GM18909 (cell line): Measurements from ENCODE around the gene GSE1.

Experiments
- ATAC-seq: cut with Tn5 transposase; IDR thresholded peaks from one replicate; pipeline ENCODE4 v1.9.1; 2021; ENCODE audit warnings: mild to moderate bottlenecking; ENCODE audit not compliant: unreplicated experiment, poor library complexity

GSE1 gene

DNA sequence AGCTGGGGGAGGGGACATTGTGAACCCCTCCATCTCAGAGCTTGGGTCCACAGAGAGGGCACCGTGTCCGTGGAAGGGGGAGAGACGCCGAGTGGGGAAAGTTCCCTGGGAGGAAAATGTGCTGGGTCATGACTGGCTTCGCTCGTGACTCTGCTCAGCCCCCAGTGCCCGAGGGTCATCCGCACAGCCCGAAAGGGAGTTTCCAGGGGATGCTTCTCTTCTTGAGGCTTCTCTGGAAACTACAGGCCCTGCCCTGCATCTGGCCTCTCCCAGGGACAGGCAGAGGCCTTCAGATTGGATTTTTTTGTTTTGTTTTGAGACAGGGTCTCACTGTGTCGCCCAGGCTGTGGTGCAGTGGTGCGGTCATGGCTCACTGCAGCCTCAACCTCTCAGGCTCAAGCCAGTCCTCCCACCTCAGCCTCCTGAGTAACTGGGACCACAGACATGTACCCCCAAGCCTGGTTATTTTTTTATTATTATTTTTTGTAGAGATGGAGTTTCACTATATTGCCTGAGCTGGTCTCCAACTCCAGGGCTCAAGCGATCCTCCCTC, 9.8 kb upstream of the GSE1 start:
- ATAC-seq = no peak

DNA sequence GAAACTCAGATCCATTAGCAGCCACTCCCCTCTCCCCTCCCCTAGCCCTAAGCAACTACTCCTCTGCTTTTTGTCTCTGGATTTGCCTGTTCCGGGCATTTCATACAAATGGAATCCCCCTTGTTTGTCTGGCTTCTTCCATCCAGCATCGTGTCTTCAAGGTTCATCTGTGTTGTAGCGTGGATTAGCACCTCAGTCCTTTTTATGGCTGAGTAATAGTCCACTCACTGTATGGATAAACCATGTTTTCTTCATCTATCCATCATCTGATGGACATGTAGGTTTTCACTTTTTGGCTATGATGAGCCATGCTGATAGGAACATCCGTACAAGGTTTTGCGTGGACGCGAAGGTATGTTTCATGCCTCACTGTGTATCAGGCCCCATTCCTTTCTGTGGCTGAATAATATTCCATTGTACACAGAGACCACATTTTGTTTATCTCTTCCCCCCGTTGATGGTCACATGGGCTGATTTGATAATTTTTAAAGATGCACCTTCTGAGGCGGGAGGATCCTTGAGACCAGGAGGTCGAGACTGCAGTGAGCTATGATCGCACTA, 8.9 kb upstream of the GSE1 start:
- ATAC-seq = no peak

DNA sequence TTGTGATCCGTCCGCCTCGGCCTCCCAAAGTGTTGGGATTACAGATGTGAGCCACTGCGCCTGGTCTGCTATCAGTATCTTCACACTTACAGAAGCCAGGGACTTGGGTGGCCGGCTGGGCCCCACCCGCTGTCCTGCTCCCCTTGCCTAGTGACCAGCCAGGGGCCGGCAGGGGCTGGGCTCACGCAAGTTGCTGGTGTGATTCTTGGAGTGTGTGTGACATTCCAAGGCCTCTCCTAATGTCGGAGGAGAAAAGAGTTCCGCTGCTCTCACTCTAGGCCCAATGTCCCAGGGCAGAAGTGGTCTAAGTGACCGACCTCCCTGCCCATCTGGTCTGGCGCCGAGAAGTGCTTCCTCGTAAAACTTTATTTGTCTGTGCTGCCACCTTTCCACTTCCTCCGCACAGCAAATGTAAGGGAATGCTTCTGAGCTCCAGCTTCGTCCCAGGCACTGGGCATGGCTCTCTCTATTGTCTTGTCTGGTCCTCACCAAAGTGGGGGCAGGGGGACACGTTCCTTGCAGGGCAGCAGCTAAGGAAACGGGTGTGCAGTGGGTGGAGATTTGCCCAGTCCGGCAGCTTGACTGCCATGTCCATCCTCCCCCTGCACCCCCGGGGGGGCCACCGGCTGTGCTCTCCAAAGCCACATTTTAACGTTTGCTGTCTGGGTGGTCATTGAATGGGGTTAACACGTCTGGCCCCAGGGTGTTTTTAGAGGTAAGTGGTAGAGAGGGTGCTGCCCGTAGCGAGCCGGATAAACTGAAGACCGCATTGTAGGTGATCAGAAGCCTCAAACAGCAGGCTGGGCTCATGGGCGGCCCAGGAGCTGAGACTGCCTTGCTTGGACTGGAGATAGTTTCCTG, 7.8 kb upstream of the GSE1 start:
- no peak for ATAC-seq

DNA sequence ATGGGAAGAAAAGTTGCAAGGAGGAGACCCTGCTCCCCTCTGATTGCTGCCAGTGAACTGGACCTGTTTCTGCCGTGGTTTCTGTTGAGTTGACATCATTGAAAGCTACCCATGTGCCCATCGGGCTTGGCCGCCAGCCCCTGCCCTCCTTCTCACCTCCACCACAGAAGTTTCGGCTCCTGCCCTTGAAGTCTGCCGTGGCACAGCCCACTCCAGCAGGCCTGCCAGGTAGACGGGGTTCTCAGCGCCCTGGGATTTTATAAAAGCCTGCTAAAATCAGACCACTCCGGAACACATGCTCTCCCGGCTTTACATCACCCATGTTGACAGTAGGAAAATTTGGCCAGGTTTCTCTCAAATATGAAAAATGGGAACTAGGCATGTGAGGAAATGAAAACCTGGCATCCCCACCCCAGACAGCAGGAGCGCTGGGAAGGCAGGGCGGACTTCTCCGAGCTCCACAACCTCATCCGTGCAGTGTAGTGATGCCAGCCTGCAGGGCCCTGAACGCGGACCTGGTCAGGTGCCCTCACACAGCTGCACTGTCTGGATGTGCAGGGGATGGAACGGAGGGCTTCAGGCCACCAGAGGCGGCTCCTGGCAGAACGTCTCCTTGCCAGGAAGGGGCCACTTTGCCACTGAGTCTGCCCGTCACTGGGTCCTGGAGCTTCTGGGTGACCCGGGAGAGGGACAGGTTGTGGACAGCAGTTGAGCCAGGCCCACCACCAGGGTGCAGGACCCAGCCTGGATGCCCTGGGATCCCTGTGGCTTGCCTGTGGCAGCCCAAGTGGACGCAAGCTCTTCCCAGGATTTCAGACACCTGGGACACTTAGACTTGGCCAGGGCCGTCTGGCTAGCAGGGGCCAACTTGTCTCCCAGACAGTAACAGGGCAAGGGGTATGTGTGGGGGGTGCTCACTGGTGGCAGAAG, 6.9 kb upstream of the GSE1 start:
- ATAC-seq = no peak

DNA sequence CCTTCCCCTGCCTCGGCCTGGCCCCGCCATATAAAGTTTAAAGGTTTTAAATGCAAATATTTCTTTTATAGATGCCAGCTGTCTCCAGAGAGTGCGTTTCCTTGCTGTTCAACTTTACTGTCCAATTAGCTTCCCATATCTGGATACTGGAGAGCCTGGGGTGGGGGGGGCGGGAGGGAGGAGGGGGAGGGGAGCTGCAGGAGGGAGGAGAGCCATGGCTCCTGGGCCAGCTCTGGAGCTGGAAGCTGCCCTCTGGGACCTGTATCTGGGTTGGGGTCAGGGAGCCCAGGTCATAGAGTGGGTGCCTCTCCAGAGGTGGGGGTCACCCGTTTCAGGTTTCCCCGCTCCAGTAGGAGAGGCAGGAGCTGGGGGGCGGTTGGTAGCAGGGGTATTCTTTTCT, 6.2 kb upstream of the GSE1 start:
- no peak for ATAC-seq

DNA sequence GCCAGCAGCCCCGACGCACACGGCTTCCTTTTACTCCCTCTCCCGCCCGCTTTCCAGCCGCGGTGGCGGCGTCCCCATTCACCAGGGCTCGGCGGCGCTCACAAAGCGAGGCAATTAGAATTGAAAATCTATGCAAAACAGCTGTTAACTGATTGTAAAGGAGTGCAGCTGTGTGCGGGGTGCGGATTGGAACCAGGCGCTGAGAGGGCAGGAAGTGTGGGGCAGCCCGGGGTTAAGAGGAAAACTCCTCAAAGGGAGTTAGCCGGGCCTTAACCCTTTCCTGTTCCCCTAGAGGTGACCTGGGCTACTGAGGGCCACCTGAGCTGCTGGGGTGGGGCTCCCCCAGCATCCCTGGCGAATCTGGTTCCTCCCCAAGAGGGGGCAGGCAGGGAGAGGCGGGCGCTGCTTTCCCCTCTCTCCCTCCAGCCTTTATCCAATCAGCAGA, 5.8 kb upstream of the GSE1 start:
- no peak for ATAC-seq

DNA sequence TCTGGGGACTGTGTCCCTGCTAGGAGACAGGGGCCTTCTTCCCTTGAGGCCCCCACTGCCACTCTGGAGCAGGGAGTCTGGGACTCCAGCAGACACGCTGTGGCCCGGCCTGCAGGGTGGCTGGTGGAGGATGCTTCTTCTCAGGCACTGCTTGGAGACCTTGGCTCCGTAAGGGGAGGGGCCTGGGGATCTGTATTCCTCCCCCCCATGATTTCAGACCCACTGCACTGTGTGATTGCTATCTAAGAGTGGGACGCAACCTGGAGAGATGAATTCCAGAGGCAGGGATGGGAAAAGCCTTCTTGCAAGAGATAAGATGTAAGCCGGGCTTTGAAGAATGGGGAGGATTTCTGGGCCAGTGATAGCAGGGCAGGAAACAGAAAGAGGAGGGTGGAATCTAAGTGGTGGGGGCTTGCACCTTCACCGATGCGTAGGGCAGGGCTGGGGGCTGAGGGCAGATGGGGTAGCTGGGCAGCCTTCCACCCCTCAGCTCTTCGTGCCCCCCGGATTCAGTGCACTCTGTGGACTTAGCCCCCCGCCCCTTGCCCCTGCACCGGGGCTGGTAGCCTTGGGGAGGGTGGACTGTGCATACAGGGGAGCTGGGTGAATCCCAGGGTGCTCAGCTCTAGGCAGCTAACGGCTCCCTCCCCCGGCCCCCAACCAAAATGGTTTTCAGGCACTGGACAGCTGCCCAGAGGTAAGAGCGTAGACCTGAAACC, 5.2 kb upstream of the GSE1 start:
- ATAC-seq = no peak

DNA sequence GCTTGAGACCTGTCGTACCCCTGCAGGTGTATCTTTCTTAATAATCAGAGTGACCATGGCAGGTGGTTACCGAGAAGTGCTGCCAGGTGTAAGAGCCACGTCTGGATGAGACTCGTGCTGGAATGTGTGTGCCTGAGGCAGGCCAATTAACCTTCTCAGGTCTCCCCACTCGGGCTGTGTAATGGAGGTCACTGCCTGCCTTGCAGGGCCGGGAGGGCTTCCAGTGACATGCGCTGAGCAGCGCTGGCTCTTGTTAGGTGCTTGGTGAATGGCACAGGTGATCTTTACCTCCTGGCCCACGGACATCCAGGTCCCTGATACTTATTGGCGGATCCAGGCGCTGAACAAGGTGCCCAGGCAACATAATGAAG, 4.6 kb upstream of the GSE1 start:
- ATAC-seq = no peak

DNA sequence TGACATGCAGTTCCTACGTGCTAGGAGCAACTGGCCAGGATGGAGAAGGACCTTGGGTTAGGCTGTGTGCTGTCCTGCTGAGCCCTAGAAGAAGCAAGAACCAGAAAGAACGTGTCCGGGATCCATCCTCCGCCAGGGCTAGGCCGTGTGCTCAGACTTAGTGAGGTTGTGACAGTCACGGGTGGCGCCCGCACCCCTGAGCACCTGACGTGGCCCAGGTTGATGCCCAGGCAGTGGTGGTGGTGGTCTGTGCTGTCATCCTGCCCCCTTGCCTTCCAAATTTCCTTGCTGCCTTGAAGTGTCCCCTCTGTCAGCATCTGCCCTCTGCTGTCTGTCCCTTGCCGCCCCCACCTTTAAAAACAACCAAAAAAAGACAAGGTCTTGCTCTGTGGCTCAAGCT, 4.2 kb upstream of the GSE1 start:
- no peak for ATAC-seq

DNA sequence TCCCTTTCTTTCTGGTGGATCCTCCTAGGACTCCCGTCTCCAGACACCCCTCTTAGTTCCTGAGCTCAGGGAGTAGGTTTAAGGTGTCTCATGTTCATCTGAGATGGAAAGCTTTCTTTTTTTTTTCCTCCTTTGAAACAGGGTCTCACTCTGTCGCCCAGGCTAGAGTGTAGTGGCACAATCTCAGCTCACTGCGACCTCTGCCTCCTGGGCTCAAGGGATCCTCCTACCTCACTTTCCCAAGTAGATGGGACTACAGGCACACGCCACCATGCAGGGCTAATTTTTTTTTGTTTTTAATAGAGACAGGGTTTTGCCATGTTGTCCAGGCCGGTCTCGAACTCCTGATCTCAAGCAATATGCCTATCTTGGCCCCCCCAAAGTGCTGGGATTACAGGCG, 3.6 kb upstream of the GSE1 start:
- no peak for ATAC-seq

DNA sequence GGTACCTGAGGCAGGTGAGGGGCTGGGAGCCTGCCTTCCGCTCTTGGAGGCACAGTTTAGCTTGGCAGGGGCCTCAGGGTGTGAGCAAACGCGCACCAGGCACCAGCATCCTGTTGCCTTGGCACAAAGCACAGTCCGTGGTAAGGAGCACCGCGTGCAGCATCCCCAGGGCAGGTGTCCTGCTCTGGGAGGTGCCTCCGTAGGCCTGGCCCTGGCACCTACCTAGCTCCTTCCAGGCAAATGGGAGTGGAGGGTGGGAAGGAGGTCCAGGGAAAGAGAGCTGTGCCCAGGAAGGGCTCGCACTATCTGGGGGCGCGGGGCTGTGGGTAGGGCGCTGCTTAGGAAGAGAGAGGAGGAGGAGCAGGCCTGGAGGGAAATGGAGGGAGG, 3.1 kb upstream of the GSE1 start:
- ATAC-seq = no peak

DNA sequence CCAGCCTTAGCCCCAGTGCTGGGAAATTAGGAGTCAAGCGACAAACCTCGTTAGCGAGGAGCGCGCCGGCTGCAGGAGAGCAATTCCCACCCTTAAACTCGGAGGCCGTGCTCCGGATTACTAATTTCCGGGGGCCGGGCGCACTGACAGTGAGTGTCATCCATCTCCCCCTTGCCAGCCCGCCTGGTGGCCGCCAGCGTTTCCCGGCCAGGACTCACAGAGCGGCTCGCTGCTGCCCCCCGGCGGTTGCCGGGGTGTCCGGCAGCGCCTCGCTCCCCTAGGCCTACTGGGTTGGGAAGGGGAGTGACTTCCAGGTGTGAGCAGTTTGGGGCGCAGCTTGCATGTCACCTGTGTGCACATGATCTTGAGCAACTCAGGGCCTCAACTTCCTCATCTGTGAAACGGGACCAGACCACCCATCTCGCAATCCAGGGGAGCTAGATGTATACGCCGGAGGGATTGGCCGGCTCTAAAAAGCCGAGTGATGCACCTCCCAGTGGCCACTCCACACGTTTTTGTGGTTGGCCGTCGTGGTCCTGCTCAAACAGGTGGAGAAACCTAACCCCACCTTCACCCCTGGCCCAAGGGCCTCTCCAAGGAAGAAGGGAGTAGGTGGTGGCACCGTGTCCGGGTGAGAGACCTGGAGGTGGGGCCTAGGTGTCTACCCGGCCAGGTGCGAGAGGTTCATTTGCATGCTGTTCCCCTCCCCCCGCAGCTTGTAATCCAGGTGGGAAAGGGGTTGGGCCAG, 2.5 kb upstream of the GSE1 start:
- ATAC-seq = peak; percentile 40

DNA sequence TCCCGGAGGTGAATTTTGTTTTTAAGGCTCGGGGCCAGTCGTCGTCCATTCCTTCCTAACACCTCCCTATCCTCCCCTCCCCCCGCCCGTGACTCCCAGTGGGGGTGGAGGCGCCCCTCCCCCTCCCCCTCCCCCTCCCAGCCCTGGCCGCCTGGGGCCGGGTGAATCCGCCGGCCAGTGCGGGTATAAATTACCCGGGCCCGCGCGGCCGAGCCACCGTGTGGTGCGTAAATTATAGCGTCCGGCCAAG, 2.0 kb upstream of the GSE1 start:
- no peak for ATAC-seq

DNA sequence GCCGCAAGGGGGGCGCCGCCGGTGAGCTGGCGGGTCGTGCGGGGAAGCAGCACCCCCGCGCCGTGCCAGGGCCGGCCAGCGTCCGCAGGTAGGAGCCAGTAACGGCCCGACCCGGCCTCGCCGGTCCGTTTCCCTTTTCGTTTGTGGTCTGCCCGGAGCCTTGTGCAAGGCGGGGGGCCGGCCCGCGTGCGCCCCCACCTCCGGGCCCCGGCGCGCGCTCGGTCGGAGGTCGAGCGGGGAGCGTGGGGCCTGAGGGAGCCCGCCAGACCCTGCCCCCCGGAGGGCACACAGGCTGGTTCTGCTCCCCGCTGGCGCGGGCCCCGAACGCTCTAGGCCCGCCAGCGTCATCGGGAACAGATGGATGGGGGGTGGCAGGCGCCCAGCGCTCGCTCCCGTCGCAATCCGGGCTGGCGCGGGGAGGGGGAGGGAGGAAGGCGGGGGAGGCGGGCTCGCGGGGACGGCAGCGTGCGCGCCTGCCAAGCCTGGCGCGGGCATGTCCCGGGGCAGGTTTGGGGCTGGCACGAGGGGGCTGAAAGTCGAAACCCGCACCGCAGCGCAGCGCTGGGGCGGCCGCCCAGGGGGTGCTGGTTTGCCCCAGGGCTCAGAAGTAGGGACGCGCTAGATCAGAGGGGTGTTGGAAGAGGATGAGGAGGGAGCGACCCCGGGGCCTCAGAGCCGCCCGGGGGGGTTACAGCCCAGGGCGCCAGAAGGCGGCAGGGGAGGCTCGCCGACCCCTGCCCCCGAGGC, 1.5 kb upstream of the GSE1 start:
- ATAC-seq = no peak

DNA sequence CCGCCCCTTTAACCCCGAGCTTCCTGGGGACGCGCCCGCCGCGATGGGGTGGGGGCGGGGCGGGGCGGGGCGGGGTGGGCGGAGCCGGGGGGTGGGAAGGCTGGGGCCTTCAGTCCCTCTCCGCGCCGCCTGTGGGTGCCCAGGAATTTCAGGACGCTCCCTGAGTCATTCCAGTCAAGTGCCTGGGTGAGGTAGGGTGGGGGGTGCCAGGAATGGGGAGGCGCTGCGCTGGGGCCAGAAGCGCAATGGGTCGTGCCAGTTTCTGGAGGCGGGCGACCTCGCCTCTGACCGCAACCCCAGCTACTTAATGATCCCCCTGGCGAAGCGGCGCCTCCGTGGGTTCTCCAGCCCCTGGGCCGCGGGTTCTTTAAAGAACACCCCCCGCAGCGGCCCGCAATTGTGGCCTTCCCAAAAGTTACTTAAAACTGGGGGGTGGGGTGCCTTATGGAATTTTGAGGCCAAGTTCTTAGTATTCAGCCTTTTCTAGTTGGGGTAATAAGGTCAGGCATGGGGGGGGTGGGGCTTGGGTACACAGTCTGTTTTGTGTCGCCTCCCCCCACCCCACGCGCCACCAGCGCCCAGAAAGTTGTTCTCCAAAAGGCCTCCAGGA, 826 bp upstream of the GSE1 start:
- no peak for ATAC-seq

DNA sequence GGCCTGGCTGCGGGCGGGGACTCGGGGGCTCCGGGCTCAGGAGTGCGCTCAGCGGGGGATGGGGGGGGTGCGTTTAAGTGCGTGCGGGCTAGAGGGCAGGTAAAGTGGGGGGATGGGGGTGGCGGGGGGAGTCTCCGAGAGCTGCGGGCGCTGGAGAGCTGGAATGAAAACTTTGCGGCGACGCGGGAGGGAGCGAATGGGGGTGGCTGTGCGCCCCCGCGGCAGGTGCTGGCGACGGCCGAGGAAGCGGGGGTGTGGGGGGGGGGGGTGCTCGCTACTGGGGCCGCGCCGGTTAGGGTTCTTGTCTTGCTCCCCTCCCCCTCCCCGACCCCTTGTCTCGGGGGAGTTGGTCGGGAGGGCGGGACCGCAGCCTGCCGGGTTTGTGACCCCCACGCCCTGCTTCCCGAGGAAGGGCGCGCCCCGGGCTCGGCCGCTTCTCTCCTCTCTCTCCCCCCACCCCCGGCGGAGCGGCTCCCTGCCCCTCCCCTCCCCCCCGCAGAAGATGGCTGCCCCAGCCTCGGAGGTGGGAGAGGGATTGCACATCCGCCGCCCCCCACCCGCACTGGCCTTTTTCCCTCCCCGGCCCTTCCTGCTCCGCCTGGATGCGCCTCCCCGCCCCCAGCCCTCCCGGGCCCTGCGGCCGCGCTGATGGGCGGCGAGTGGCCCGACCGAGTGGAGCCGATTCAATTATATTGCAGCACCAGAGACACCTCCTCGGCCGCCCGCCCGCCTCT, 649 bp downstream of the GSE1 start:
- ATAC-seq = no peak

DNA sequence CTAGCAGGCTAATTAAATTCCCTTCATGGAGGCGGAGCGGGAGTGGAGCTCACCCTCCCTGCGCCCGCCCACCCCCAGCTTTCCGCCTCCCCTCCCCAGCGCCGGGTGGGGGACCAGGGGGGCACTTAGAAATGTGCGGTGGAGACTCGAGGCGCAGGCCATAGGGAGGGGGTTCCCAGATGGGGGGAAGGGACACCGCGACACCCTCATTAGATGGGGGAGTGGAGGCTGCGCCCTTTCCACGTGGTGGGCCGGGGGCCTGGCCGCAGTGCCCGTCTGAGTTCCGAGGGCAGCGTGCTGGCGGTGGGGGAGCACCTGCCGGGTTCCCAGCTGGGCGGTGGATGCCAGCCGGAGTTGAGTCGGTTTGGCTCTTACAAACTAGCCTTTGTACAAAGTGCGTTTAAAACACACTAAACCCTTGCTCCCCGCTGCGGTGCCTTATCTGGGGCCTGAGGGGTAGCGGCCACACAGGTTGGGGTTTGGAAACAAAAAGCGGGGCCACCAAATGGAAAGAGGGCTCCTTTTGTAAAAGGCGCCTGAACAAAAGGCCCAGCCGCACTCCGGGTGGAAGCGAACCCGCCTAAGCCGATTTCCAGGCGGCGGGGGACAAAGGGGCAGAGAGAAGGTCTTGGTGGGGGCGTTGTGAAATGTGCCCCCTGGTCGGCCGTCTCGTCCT, 1.4 kb downstream of the GSE1 start:
- no peak for ATAC-seq
